HG03457 (cell line): ENCODE measurements around the gene ZMIZ1.
"Not testable (repeated sequence)": the region's sequence is repeated elsewhere in the genome, so short reads cannot be mapped to it uniquely, and the experiment has no call there.

ENCODE experiments used
- ATAC-seq: cut with Tn5 transposase; IDR thresholded peaks from one replicate; pipeline ENCODE4 v1.9.1; 2021; ENCODE audit warnings: moderate number of reproducible peaks; ENCODE audit not compliant: unreplicated experiment

Gene ZMIZ1

GRCh38 chr10:79279047-79279446 lies 210.3 kb downstream of the ZMIZ1 start:
- not testable (repeated sequence) for ATAC-seq

- no peak for ATAC-seq
These were observed 212.2 kb downstream of the ZMIZ1 start for GRCh38 chr10:79280956-79281355.

DNA sequence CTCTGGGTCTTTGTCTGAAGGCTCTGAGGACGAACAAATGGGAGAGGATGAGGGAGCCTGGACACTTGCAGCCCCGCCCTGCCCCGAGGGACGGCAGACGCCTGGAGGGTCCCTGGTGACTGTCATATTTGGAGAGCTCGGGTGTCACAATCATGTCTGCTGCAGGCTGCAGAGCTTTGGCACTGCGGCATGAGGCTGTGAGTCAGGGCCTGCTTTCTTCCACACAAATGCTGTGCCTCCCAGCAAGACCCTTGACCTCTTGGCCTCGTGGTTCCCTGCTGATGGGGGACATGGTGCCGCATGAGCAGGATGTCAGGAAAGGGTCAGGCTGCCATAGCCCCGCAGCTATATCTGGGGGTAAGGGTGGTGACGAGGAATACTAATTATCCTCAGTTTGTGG lies 213.6 kb downstream of the ZMIZ1 start:
- ATAC-seq, result no peak

- no peak for ATAC-seq
These were observed 214.8 kb downstream of the ZMIZ1 start for GRCh38 chr10:79283616-79284015.

- ATAC-seq, result no peak
These were observed 215.5 kb downstream of the ZMIZ1 start for GRCh38 chr10:79284158-79284871.

- ATAC-seq, result peak; percentile 43
These were observed 216.8 kb downstream of the ZMIZ1 start for GRCh38 chr10:79285315-79286197.

GRCh38 chr10:79286318-79286951 lies 217.7 kb downstream of the ZMIZ1 start:
- peak; percentile 85 for ATAC-seq

DNA sequence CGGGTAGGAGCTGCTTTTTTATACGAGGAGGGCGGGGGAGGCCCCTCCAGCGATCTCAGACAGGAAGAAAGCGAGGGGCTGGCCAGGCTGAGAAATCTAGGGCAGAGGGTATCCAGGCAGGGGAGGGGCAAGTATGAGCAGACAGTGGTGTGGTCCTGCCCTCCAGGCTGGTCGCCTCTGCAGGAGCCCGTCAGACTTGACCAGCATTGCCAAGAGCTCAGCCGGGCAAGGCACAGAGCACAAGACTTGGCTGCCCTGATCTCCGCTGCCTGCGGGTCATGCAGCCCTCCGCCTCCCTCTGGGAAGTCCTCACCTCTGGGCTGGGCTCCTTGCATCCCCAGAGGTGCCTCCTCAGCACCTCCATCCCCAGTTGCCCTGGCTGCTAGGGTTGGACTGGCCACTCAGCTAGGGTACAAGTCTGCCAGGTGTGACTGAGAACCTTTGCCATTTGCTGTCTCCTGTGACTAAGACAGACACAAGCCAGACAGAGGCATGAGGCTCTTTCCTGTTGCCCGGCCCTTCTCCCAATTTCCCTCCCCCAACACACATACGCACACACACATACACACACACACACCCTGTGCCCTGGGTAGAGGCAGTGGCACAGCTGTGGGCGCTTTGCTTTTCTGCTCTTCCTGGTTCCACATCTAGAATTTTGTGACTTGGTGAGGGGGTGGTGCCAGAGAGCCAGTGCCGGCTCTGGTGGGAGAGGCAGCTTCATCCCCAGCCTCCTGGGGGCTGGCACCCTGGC lies 219.4 kb downstream of the ZMIZ1 start:
- ATAC-seq, result no peak

DNA sequence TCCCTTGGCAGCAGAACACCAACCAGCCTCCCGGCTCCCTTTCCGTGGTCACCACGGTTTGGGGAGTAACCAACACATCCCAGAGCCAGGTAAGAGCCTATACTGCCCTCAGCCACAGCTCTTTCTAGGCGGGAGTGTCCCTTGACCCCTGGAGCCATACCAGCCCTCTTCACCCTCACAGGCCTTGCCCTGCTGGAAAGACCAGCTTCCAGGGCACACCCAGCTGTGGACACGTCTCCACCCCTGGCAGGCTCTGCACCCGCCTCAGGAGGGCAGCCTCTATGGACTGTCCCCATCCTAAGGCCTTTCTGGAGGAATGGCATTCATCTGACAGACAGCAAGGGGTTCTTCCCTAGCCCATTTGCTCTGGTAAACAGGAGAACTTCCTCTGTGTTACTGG lies 221.0 kb downstream of the ZMIZ1 start:
- ATAC-seq, result no peak

GRCh38 chr10:79292026-79292766 lies 223.4 kb downstream of the ZMIZ1 start:
- no peak for ATAC-seq

DNA sequence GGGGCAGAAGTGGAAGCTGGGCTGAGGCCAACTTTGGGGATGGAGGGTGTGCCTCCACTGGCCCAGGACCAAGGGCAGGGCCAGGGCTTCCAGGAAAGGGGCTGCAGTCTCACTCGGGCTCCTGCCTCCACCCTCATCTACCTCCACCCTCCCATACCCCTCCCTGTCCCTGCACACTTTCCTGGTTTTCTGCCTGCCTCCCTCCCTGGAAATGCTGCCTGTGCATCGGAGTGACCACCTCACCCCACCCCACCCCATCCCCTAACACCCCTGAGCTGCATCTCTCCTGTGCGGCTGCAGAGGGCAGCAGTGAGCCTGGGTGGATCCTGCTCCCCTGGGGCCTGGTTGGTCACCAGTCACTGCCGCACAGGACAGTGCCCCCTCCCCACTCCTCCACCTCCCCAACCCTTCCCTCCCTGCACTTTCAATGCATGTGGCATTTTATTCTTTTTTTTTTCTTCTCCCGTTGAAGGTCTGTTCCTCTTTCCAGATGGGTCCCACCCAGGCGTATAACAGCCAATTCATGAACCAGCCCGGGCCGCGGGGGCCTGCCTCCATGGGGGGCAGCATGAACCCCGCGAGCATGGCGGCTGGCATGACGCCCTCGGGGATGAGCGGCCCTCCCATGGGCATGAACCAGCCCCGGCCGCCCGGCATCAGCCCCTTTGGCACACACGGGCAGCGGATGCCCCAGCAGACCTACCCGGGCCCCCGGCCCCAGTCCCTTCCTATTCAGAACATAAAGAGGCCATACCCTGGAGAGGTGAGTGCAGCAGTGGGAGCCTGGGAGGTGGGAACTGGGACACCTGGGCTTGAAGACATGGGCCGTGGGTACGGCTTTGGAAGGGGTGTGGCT lies 224.4 kb downstream of the ZMIZ1 start:
- ATAC-seq, result no peak

GRCh38 chr10:79293841-79294581 lies 225.2 kb downstream of the ZMIZ1 start:
- no peak for ATAC-seq

- no peak for ATAC-seq
These were observed 226.8 kb downstream of the ZMIZ1 start for GRCh38 chr10:79295563-79295962.

DNA sequence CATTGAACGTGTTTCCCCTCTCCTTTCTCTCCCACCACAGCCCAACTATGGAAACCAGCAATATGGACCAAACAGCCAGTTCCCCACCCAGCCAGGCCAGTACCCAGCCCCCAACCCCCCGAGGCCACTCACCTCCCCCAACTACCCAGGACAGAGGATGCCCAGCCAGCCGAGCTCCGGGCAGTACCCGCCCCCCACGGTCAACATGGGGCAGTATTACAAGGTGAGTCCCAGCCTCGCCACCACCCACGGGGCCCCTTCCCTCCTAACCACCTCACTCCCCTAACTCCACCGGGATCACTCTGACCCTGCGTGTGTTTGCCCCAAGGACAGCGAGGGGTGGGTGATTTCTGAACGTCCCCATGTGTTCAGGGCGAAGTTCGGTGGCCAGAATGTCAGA lies 227.7 kb downstream of the ZMIZ1 start:
- no peak for ATAC-seq

- no peak for ATAC-seq
These were observed 229.9 kb downstream of the ZMIZ1 start for GRCh38 chr10:79298403-79299244.

GRCh38 chr10:79299397-79300241 lies 230.9 kb downstream of the ZMIZ1 start:
- no peak for ATAC-seq

DNA sequence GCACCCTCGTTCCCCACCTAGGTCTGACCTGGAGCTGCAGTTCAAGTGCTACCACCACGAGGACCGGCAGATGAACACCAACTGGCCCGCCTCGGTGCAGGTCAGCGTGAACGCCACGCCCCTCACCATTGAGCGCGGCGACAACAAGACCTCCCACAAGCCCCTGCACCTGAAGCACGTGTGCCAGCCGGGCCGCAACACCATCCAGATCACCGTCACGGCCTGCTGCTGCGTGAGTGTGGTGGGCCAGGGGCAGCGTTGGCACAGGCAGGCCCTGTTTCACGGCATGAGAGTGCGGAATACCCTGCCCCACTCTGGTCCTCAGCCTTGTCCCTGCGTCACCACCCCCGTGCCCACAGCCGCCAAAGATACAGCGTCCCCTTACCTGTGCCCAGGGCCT lies 231.9 kb downstream of the ZMIZ1 start:
- ATAC-seq, result no peak
